VCaP (cell line): ENCODE data around the gene STARD13.
"Not testable (repeated sequence)": the region's sequence is repeated elsewhere in the genome, so short reads cannot be mapped to it uniquely, and the experiment has no call there.

Experiments used
- H3K27ac ChIP-seq: fragments of 450-650 bp; 2 replicates; pipeline ENCODE4 v1.5.1; 2017
- CTCF ChIP-seq: fragments of 450-650 bp; conservative IDR thresholded peaks from 2 replicates; pipeline ENCODE4 v1.5.1; 2017; ENCODE audit warnings: mild to moderate bottlenecking, moderate library complexity

Gene STARD13

GRCh38 chr13:33180122-33180804 is 105.3 kb downstream of the STARD13 start:
- no peak for TF ChIP-seq CTCF
- H3K27ac ChIP-seq: peak overlapping the region; percentile 57

GRCh38 chr13:33179463-33179862 is 106.1 kb downstream of the STARD13 start:
- H3K27ac ChIP-seq: no peak overlapping the region
- TF ChIP-seq CTCF: no peak

- no peak overlapping the region for H3K27ac ChIP-seq
- no peak for TF ChIP-seq CTCF
These were observed 107.2 kb downstream of the STARD13 start for GRCh38 chr13:33178209-33178840.

GRCh38 chr13:33177340-33178208 is 108.0 kb downstream of the STARD13 start:
- H3K27ac ChIP-seq: not testable (repeated sequence)

- no peak overlapping the region for H3K27ac ChIP-seq
These were observed 109.0 kb downstream of the STARD13 start for GRCh38 chr13:33176526-33176925.

GRCh38 chr13:33175991-33176390 is 109.6 kb downstream of the STARD13 start:
- H3K27ac ChIP-seq: no peak overlapping the region
- TF ChIP-seq CTCF: no peak

More at GRCh38 chr13:33176526-33176925, 109.0 kb downstream of the STARD13 start:
- no peak for TF ChIP-seq CTCF

GRCh38 chr13:33174931-33175330 is 110.6 kb downstream of the STARD13 start:
- H3K27ac ChIP-seq: no peak overlapping the region
- TF ChIP-seq CTCF: no peak
